ENCODE measurements around the gene ZDHHC8.

The ZDHHC8 gene

DNA sequence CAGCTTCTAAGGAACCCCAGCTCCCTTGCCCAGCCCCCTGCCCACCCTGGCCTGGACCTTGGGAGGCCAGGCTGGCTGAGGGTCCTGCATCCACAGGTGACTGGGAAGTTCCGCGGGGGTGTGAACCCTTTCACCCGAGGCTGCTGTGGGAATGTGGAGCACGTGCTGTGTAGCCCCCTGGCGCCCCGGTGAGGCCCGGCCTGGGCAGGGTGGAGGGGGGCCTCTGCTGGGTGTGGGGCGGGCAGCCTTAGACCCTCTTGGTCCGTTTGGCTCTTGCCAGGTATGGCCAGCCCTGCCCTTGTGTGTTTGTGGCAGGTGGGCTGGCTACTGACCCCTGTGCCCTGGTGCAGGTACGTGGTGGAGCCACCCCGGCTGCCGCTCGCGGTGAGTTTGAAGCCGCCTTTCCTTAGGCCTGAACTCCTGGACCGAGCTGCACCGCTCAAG lies 8.9 kb downstream of the ZDHHC8 start:
- TF ChIP-seq, protein P1, sequence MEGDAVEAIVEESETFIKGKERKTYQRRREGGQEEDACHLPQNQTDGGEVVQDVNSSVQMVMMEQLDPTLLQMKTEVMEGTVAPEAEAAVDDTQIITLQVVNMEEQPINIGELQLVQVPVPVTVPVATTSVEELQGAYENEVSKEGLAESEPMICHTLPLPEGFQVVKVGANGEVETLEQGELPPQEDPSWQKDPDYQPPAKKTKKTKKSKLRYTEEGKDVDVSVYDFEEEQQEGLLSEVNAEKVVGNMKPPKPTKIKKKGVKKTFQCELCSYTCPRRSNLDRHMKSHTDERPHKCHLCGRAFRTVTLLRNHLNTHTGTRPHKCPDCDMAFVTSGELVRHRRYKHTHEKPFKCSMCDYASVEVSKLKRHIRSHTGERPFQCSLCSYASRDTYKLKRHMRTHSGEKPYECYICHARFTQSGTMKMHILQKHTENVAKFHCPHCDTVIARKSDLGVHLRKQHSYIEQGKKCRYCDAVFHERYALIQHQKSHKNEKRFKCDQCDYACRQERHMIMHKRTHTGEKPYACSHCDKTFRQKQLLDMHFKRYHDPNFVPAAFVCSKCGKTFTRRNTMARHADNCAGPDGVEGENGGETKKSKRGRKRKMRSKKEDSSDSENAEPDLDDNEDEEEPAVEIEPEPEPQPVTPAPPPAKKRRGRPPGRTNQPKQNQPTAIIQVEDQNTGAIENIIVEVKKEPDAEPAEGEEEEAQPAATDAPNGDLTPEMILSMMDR (IDR thresholded peaks at IDR 0.05; ENCODE audit: low read depth, low read length): no peak
- H3K4me3 ChIP-seq (replicated peaks in 1 of 2; ENCODE audit: low read depth in 2 of 2, low read length in 2 of 2): no peak overlapping the region
- DNase-seq (ENCODE audit: low read depth in 2 of 2): no peak

DNA sequence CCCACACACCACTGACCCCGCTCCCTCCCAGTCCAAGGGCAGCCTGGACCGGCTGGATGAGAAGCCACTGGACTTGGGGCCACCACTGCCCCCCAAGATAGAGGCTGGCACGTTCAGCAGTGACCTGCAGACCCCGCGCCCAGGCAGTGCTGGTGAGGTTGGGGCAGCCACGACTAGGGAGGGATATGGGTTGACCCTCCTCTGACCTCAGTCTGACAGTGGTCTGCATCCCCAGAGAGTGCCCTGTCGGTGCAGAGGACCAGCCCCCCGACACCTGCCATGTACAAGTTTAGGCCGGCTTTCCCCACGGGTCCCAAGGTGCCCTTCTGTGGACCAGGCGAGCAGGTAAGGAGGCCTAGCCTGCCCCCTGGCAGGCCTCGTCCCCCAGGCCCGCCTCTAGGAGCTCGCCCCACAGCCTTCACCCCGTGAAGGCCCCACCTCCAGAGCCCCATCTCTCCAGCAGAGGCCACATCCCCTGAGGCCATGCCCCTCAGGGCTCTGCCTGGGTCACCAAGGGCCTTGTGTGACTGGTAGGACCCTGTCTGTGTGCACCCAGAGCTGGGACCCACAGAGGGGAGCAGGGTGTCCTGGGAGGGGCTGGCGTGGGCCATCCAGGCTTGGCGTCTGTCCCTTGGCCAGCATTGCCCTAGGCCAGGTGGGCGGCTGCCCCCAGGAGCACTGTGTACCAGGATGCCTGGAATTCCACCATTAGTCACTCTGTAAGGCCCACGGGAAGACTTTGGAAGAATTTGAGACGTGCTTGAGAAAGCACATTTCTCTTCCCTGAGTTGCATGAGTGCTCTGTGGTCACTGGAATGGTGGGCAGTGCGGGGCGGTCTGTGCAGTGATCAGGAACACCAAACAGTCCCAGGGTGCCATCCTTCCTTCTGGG lies 9.8 kb downstream of the ZDHHC8 start:
- H3K4me3 ChIP-seq (replicated peaks in 1 of 2; ENCODE audit: low read depth in 2 of 2, low read length in 2 of 2): no peak overlapping the region
- DNase-seq (ENCODE audit: low read depth in 2 of 2): peak; percentile 44 to 74
- TF ChIP-seq, protein P1 (IDR thresholded peaks at IDR 0.05; ENCODE audit: low read depth, low read length): no peak

DNA sequence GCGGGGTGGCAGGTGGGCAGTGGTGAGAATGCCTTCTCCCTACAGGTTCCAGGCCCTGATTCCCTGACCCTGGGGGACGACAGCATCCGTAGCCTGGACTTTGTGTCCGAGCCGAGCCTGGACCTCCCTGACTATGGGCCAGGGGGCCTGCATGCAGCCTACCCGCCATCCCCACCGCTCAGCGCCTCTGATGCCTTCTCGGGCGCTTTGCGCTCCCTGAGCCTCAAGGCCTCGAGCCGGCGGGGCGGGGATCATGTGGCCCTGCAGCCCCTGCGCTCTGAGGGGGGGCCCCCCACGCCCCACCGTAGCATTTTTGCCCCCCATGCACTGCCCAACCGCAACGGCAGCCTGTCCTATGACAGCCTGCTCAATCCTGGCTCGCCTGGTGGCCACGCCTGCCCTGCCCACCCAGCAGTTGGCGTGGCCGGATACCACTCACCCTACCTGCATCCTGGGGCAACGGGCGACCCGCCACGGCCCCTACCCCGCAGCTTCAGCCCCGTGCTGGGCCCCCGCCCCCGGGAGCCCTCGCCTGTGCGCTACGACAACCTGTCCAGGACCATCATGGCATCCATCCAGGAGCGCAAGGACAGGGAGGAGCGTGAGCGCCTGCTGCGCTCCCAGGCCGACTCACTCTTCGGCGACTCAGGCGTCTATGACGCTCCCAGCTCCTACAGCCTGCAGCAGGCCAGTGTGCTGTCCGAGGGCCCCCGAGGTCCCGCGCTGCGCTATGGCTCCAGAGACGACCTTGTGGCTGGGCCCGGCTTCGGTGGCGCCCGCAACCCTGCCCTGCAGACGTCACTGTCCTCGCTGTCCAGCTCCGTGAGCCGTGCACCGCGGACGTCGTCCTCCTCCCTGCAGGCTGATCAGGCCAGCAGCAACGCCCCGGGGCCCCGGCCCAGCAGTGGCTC lies 11.4 kb downstream of the ZDHHC8 start:
- no peak overlapping the region for H3K4me3 ChIP-seq (replicated peaks in 1 of 2; ENCODE audit: low read depth in 2 of 2, low read length in 2 of 2)
- no peak for DNase-seq (ENCODE audit: low read depth in 2 of 2)
- TF ChIP-seq, protein P1 (IDR thresholded peaks at IDR 0.05; ENCODE audit: low read depth, low read length): no peak

DNA sequence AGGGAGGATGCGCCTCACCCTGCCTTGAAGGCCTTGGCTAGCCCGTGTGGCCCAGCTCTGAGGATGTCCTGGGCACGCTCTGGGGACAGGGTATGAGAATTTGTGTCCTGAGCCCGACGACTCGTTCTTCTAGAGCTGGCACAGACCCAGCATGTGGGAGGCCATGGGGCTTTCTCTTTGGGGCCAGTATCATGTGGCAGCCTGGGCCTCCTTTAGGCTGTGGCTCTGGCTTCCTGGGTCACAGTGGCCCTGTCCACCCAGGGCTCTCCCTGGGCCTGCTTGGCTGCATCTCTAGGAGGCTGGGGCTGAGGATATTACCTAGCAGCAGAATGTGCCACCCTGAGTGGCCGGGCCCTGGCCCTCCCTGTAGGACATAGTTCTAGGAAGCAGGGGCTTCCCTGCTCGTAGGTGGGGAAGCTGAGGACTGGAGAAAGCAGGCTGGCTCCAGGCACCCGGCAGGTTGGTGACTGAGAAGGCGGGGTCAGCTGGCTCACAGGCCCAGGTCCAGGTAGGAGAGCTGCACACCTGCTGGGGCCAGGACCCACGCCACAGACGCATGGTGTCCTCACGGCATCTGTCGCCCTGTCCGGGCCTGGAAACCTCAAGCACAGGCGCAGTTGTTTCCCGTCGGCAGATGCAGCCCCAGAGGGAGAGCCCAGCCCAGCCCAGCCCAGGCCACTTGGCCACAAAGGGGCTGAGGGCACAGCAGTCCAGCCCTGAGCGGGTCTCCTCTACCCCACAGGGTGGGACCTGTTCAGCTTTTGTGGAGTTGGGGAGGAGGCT lies 12.5 kb downstream of the ZDHHC8 start:
- TF ChIP-seq, protein P1 (IDR thresholded peaks at IDR 0.05; ENCODE audit: low read depth, low read length): no peak
- no peak for DNase-seq (ENCODE audit: low read depth in 2 of 2)
- no peak overlapping the region for H3K4me3 ChIP-seq (replicated peaks in 1 of 2; ENCODE audit: low read depth in 2 of 2, low read length in 2 of 2)

DNA sequence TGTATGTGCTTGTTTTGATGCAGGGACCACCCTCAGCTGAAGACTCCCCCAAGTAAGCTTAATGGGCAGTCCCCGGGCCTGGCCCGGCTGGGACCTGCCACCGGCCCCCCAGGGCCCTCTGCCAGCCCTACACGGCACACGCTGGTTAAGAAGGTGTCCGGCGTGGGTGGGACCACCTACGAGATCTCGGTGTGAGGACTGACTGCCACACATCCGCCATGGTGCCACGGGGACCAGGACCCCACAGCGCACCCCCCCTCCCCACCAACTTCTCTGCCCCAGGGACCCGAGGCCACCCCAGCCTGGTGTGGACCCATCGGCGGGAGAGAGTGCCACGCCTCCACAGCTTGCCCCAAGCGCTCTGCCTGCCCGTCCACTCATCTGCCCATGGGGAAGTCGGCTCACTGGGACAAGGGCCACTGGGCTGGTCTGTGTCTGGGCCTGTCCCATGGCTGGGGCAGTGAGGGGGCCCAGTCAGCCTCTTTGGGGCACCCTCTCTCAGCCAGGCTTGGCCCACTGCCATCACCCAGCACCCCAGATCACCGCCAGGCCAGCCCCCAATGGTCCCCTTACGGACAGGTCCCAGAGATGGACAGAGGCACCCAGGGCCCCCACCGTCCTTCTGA lies 13.7 kb downstream of the ZDHHC8 start:
- TF ChIP-seq, protein P1 (IDR thresholded peaks at IDR 0.05; ENCODE audit: low read depth, low read length): no peak
- no peak for DNase-seq (ENCODE audit: low read depth in 2 of 2)
- H3K4me3 ChIP-seq (replicated peaks in 1 of 2; ENCODE audit: low read depth in 2 of 2, low read length in 2 of 2): no peak overlapping the region

DNA sequence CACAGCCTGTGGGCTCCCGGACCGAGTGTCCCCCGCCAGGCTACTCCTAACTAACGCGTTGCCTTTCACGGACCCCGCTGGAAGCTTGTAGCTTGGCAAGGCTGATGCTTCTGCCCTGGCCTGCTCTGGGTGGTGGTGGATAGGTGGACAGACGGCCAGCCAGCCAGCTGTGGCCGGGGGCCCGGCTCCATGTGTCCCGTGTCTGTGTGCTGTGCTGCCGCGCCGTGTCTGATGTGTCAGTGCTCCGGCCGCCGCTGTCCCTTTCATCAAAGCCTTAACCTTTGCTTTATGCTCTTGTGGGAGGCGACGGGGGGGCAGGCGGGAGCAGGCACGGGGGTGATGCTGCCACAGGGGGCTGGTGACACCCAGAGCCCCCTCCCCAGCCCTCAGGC lies 14.2 kb downstream of the ZDHHC8 start:
- DNase-seq (ENCODE audit: low read depth in 2 of 2): no peak
- H3K4me3 ChIP-seq (replicated peaks in 1 of 2; ENCODE audit: low read depth in 2 of 2, low read length in 2 of 2): no peak overlapping the region
- TF ChIP-seq, protein P1 (IDR thresholded peaks at IDR 0.05; ENCODE audit: low read depth, low read length): no peak

All from cardiac fibroblast (primary cell).